ENCODE measurements around the gene BMPR1B. TPM values are rescaled to one million over a fixed set of nuclear protein-coding genes. Genes with fewer than 3 reads are reported as not detected.

Gene BMPR1B
- total RNA-seq, 2 donors from 2014 or later: 8.9 to 13.9 TPM

DNA sequence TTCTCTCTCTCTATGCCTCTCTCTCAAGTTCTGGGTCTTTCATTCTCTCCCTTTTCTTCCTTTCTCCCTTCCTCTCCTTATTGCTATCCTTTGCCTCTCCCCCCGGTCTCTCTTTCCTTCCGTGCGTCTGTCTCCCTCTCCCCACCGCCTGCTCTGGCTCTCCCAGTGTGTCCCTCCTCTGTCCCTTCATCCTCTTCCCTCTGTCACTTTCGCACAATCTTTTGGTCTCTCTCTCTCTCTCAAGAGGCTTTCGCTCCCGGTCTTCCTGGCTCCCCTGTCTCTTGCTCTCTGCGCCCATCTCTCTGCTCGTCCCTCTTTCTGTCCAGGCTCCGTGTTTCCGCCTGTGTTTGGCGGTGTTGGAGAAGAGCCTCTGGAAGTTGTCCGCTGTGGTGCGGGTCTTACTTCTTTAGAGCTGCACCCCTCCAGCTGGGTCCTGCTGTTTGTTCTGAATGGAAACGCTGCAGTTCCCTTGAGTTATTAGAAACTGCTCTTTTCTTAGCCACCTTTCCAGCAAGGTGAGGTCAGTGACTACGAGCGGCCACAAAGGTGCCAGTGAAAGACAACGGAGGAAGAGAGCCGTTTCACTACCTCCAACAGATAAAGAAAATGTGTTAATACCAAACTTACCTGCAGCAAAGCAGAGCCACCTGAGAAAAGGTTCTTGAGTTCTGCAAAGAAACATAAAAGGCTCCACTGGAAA lies 1.1 kb downstream of the BMPR1B start:
- intact Hi-C loops (cut with DNase I): no loop called here
- no peak for DNase-seq (ENCODE audit: low spot score)

GRCh38 chr4:94759767-94760211 lies 2.0 kb downstream of the BMPR1B start:
- no peak for DNase-seq (ENCODE audit: low spot score)
- intact Hi-C loops (cut with DNase I): no loop called here

- no peak for DNase-seq (ENCODE audit: low spot score)
- intact Hi-C loops (cut with DNase I): no loop called here
Observed at GRCh38 chr4:94762326-94762725, 4.6 kb downstream of the BMPR1B start.

DNA sequence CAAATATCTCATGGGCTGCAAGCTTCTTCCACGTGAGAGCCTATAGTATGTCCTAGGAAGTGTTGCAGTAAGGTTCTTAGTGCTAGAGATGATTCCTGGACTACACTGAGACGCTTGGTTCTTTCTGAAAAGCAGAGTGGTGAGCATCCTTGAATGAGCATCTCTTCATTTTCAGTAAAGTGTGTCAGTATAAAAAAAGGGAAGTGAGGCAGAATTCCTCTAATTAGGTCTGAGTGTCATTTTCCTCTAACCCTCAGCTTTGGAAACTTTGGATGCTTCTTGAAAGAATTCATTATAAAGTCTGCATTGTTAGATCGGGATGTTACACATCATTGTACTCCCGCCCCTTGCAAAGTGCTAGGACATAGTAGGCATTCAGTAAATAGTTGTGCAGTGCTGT lies 5.2 kb downstream of the BMPR1B start:
- intact Hi-C loops (cut with DNase I): no loop called here
- no peak for DNase-seq (ENCODE audit: low spot score)

GRCh38 chr4:94763500-94763899 lies 5.7 kb downstream of the BMPR1B start:
- intact Hi-C loops (cut with DNase I): no loop called here
- DNase-seq (ENCODE audit: low spot score): no peak

DNA sequence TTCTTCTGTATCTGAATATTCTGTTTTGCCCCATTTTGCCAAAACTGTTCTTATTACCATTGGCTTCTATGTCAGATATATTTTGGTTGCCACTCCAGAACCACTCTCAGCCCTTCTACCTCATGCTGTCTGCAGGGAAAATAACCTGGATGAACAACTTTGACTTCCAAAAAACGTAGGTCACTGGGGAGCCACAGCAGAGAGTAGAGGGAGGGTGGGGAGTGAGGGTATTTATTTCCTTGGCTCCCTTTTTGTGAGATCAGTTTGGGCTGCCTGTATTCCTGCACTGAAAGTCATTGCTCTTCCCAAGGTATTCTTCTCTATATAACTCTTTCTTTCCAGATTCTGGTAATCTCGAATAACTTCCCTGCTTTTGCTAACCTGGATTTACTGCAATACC lies 6.3 kb downstream of the BMPR1B start:
- DNase-seq (ENCODE audit: low spot score): no peak
- intact Hi-C loops (cut with DNase I): no loop called here

- intact Hi-C loops (cut with DNase I): no loop called here
- DNase-seq (ENCODE audit: low spot score): no peak
Observed at GRCh38 chr4:94765174-94765573, 7.4 kb downstream of the BMPR1B start.

GRCh38 chr4:94765648-94766047 lies 7.9 kb downstream of the BMPR1B start:
- intact Hi-C loops (cut with DNase I): no loop called here

GRCh38 chr4:94766856-94767255 lies 9.1 kb downstream of the BMPR1B start:
- no peak for DNase-seq (ENCODE audit: low spot score)
- intact Hi-C loops (cut with DNase I): no loop called here

More at GRCh38 chr4:94765648-94766047, 7.9 kb downstream of the BMPR1B start:
- no peak for DNase-seq (ENCODE audit: low spot score)

GRCh38 chr4:94767446-94767845 lies 9.7 kb downstream of the BMPR1B start:
- DNase-seq (ENCODE audit: low spot score): no peak
- intact Hi-C loops (cut with DNase I): no loop called here

DNA sequence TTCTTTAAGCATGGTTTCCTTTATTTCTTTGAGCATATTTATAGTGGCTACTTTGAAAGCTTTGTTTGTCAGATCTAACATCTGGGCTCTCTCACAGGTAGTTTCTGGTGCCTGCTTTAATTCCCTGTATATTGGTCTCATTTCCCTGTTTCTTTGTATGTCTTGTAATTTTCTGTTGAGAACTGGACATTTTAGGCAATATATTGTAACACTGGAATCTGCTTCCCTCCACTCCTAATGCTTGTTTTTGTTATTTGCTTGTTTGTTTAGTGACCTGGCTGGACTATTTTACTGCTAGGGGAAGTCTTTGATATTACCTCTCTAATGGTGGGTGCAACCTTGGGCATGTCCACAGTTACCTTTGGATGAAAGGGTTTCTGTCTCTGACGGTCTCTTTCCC lies 25.0 kb downstream of the BMPR1B start:
- DNase-seq (ENCODE audit: low spot score): no peak
- intact Hi-C loops (cut with DNase I): no loop called here

GRCh38 chr4:94791701-94792100 lies 33.9 kb downstream of the BMPR1B start:
- no peak for DNase-seq (ENCODE audit: low spot score)
- intact Hi-C loops (cut with DNase I): no loop called here

DNA sequence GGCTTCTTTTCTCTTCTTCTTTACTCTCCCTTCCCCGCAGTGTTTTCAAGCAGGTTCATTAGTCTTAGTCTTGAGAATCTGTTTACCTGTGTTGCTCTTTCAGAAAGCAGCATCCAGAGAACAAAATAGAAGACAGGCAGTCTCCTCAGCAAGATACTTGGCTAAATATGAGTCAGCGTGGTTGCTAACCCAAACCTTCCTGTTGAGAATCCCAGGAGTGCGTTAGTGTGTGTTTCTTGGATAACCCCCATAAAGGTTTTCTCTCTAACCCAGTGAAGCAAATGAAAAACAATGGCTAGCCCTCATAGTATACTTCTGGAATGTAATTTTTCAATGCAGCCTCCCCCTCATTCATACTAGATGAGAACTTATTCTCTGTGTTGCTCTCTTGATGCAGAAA lies 41.1 kb downstream of the BMPR1B start:
- DNase-seq (ENCODE audit: low spot score): no peak
- intact Hi-C loops (cut with DNase I): no loop called here

DNA sequence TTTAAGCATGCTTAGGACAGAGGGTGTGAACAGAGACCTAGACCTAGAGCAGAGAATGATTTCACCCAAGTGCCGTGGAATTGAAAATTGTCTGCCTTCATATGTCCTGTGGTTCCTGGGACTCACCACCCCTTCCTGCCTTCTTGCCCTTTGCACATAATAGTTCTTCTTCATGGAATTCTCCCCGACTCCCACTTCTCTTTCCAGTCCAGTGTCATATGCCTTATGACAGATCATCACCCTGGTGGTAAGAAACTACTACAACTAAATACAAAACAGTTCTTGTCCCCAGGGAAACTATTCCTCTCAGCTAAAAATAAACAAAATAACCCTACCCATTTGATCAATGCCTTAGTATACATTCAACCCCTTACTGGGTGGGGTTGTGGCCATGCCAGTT lies 43.3 kb downstream of the BMPR1B start:
- no peak for DNase-seq (ENCODE audit: low spot score)
- intact Hi-C loops (cut with DNase I): no loop called here

DNA sequence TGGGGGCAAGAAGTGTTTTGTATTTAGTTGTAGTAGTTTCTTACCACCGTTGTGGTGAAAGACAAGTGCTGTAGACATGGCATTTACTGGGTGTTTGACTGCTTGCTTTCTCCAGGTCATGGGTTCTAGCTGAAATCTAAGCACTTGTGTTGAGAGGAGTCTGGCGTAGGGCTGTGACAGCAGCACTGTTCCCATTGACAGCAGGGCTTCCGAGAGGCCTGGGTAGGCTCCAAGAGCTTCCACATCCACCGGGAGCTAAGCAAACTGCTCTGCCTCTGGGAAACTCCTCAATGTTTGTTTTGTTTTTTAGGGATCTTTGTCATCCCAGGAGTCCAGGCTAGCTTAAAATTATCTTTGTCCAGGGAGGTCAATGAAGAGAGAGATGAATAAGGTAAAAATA lies 44.3 kb downstream of the BMPR1B start:
- intact Hi-C loops (cut with DNase I): no loop called here
- DNase-seq (ENCODE audit: low spot score): no peak

DNA sequence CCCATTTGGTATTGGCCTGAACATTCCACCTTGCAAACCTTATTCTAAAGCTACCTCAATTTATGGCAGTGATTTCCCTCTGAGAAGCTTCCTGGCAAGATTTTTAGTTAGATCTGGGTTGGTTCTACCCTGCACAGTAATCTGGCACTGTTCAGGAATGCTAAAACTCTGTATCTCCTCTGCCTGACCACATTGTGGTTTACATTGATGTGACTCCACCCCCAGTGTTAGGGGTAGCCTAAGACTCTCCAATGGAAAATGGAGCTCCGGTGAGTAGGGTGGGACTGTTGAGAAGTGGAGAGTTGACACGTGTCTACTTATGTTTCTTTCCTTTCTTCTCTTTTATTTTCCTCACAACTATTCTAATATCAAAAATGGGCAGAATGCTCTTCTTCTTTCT lies 45.4 kb downstream of the BMPR1B start:
- intact Hi-C loops (cut with DNase I): no loop called here
- no peak for DNase-seq (ENCODE audit: low spot score)

DNA sequence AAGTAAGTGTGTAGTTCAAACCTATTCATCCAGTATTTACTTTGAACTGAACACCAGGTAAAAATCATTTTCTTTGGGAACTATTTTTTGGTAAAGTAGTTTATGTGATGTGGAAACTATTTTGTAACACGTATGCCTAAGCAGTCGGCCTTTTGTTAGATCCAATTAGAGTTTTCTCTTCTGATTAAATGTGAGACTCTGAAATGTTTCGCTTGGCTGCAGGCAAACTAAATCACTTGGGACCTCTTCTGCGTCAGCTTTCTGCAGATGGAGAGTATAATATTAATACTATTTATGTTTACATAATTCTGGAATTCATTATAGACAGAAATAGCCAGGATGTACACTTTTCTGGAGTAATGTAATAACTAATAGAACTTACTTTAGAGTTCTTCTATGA lies 46.9 kb downstream of the BMPR1B start:
- DNase-seq (ENCODE audit: low spot score): no peak
- intact Hi-C loops (cut with DNase I): no loop called here

GRCh38 chr4:94806376-94806775 lies 48.6 kb downstream of the BMPR1B start:
- DNase-seq (ENCODE audit: low spot score): no peak
- intact Hi-C loops (cut with DNase I): no loop called here

DNA sequence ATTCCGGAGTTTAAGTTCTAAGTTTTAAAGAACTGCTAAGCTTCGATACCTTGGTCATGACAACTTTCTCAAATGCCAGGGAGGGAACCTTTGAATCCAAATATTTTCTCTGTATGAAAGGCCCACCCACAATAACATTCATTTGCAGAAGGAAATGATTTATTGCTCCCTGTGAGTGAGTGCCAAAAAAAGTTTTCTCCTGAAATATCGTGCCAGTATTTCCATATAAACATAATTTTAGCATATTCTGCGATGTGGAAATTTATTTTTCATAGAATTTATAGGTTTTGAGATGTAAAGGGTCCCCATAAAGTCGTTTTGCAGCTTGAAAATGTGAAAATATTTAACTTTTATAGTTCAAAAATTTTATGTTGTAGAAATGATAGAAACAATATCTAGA lies 53.9 kb downstream of the BMPR1B start:
- intact Hi-C loops (cut with DNase I): no loop called here
- no peak for DNase-seq (ENCODE audit: low spot score)

GRCh38 chr4:94813221-94813620 lies 55.5 kb downstream of the BMPR1B start:
- DNase-seq (ENCODE audit: low spot score): no peak
- intact Hi-C loops (cut with DNase I): no loop called here

- intact Hi-C loops (cut with DNase I): no loop called here
- DNase-seq (ENCODE audit: low spot score): no peak
Observed at GRCh38 chr4:94814237-94814636, 56.5 kb downstream of the BMPR1B start.
